OCI-LY1 (cell line): ENCODE results near the gene AGAP1.

Source experiments
- H2AFZ ChIP-seq: fragments of 200-600 bp; sonication (generic), shearing (Covaris generic); 2 replicates; pipeline ENCODE4 v1.6.0; 2014; ENCODE audit warnings: antibody characterized with exemption, mild to moderate bottlenecking, low read length
- H3F3A ChIP-seq: fragments of 200-600 bp; sonication (generic), shearing (Covaris generic); 2 replicates; pipeline ENCODE4 v1.6.0; 2014; ENCODE audit warnings: mild to moderate bottlenecking, antibody characterized with exemption, low read length, moderate library complexity; ENCODE audit not compliant: insufficient read depth
- H3K27ac ChIP-seq: fragments of 200-600 bp; sonication (generic); 2 replicates; pipeline ENCODE4 v1.5.1; 2014; ENCODE audit warnings: low read length, mixed run types, mild to moderate bottlenecking, low read depth; ENCODE audit not compliant: poor library complexity, severe bottlenecking
- H3K27me3 ChIP-seq: fragments of 200-600 bp; sonication (generic); 2 replicates; pipeline ENCODE4 v1.6.0; 2014; ENCODE audit warnings: antibody characterized with exemption, mild to moderate bottlenecking, low read length, moderate library complexity; ENCODE audit not compliant: insufficient read depth
- H3K36me3 ChIP-seq: fragments of 200-600 bp; sonication (generic); 2 replicates; pipeline ENCODE4 v1.6.1; 2014; ENCODE audit warnings: mild to moderate bottlenecking, antibody characterized with exemption, low read length, moderate library complexity, mixed read lengths; ENCODE audit not compliant: insufficient read depth
- H3K4me1 ChIP-seq: fragments of 200-600 bp; sonication (generic); 2 replicates; pipeline ENCODE4 v1.5.1; 2014; ENCODE audit warnings: mild to moderate bottlenecking, low read length, moderate library complexity; ENCODE audit not compliant: insufficient read depth, severe bottlenecking
- H3K4me2 ChIP-seq: fragments of 200-600 bp; sonication (generic), shearing (Covaris generic); 2 replicates; pipeline ENCODE4 v1.6.1; 2014; ENCODE audit warnings: low read length
- H3K4me3 ChIP-seq: fragments of 200-600 bp; sonication (generic); 2 replicates; pipeline ENCODE4 v1.5.1; 2014; ENCODE audit warnings: low read length, low read depth, mild to moderate bottlenecking, mixed read lengths; ENCODE audit not compliant: poor library complexity, severe bottlenecking
- H3K79me2 ChIP-seq: fragments of 200-600 bp; shearing (Covaris generic); 2 replicates; pipeline ENCODE4 v1.6.1; 2016; ENCODE audit warnings: mixed run types, low read length, mixed read lengths; ENCODE audit not compliant: insufficient read depth
- H3K9ac ChIP-seq: fragments of 200-600 bp; sonication (generic), shearing (Covaris generic); 2 replicates; pipeline ENCODE4 v1.6.1; 2014; ENCODE audit warnings: mild to moderate bottlenecking, low read length, mixed read lengths
- H3K9me2 ChIP-seq: fragments of 200-600 bp; sonication (generic), shearing (Covaris generic); 2 replicates; pipeline ENCODE4 v1.6.1; 2014; ENCODE audit warnings: low read depth, mild to moderate bottlenecking, low read length, mixed read lengths
- H3K9me3 ChIP-seq: fragments of 200-600 bp; shearing (Covaris generic); 2 replicates; pipeline ENCODE4 v1.6.1; 2014; ENCODE audit warnings: low read length, mixed read lengths
- H4K20me1 ChIP-seq: fragments of 200-600 bp; sonication (generic), shearing (Covaris generic); 2 replicates; pipeline ENCODE4 v1.6.0; 2016; ENCODE audit warnings: mild to moderate bottlenecking, low read length; ENCODE audit not compliant: insufficient read depth
- CTCF ChIP-seq: fragments of 200-600 bp; sonication (generic), shearing (Covaris generic); IDR thresholded peaks from 2 replicates; pipeline ENCODE4 v1.5.1; 2017; ENCODE audit warnings: mild to moderate bottlenecking, antibody characterized with exemption, low read length, moderate library complexity, mixed read lengths
- EZH2 ChIP-seq: fragments of 200-600 bp; sonication (generic), shearing (Covaris generic); IDR thresholded peaks from 2 replicates; pipeline ENCODE4 v1.8.0; 2017; ENCODE audit warnings: borderline replicate concordance, mixed run types, mild to moderate bottlenecking, antibody characterized with exemption, low read length, moderate library complexity, mixed read lengths

Gene AGAP1

DNA sequence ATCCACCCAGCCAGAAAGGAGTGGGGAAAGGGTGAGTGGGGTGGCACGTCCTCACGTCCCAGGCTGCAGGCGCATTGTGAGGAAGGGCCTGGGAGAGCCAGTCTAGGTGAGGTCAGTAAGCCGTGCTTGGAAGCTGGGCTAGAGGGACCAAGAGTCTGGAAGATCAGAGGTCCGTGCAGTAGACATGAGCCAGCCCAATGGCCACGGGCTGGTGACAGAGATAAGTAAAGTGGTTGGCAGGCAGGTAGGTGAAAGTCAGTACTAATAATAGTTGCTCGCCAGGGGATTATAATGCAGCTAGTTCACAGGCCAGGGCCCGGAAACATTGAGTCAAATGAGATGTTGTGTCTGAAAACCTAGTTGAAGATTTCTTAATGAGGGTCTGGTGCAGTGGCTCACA lies 541.1 kb downstream of the AGAP1 start:
- Histone ChIP-seq H3K9me2 (no peaks in the 10 kb centered on the region), H2AFZ (no peak overlapping the region), H3K79me2 (no peaks in the 10 kb centered on the region), H3K4me1 (no peaks in the 10 kb centered on the region), H3K4me2 (no peak overlapping the region), H3K36me3 (no peaks in the 10 kb centered on the region), H3K27ac (no peak overlapping the region), H4K20me1 (no peaks in the 10 kb centered on the region), H3K9me3 (no peaks in the 10 kb centered on the region), H3K9ac (no peak overlapping the region), H3K4me3 (no peak overlapping the region), H3K27me3 (no peaks in the 10 kb centered on the region), H3F3A (no peaks in the 10 kb centered on the region)
- TF ChIP-seq EZH2 (no peak), CTCF (no peak)

- no peak overlapping the region for H3K9ac ChIP-seq
- H4K20me1 ChIP-seq, result no peaks in the 10 kb centered on the region
- H3K9me3 ChIP-seq, result no peaks in the 10 kb centered on the region
- H3K4me3 ChIP-seq, result no peak overlapping the region
- H3K79me2 ChIP-seq, result no peaks in the 10 kb centered on the region
- H3F3A ChIP-seq, result no peaks in the 10 kb centered on the region
- H2AFZ ChIP-seq, result no peak overlapping the region
- no peaks in the 10 kb centered on the region for H3K4me1 ChIP-seq
- H3K27ac ChIP-seq, result no peak overlapping the region
- TF ChIP-seq CTCF (no peak), EZH2 (no peak)
- no peaks in the 10 kb centered on the region for H3K27me3 ChIP-seq
- H3K36me3 ChIP-seq, result no peaks in the 10 kb centered on the region
- H3K4me2 ChIP-seq, result no peak overlapping the region
- H3K9me2 ChIP-seq, result no peaks in the 10 kb centered on the region
Observed at GRCh38 chr2:236036045-236036444, 542.2 kb downstream of the AGAP1 start.

GRCh38 chr2:236038096-236038495 lies 544.3 kb downstream of the AGAP1 start:
- TF ChIP-seq EZH2 (no peak), CTCF (no peak)
- Histone ChIP-seq H3K9me2 (no peaks in the 10 kb centered on the region), H3K4me1 (no peaks in the 10 kb centered on the region), H3K9ac (no peak overlapping the region), H4K20me1 (no peaks in the 10 kb centered on the region), H3F3A (no peaks in the 10 kb centered on the region), H3K9me3 (no peaks in the 10 kb centered on the region), H3K79me2 (no peaks in the 10 kb centered on the region), H3K4me2 (no peak overlapping the region), H2AFZ (no peak overlapping the region), H3K27ac (no peak overlapping the region), H3K36me3 (no peaks in the 10 kb centered on the region), H3K27me3 (no peaks in the 10 kb centered on the region), H3K4me3 (no peak overlapping the region)
